SJSA1 (cell line): ENCODE measurements around the gene KNDC1. TPM values are rescaled to one million over a fixed set of nuclear protein-coding genes. Genes with fewer than 3 reads are reported as not detected.

Experiments used
- DNase-seq, 2 experiments: peaks; one replicate each; pipeline ENCODE4 v3.0.0-alpha.2; 2015 to 2020; ENCODE audit warnings: low spot score in 2 of 2, low read depth in 1 of 2
- H3K27ac ChIP-seq: fragments of 250-450 bp; sonication (Bioruptor Pico); 2 replicates; pipeline ENCODE4 v1.5.1; 2020; ENCODE audit warnings: mild to moderate bottlenecking, moderate library complexity
- H3K27me3 ChIP-seq: fragments of 250-450 bp; sonication (Bioruptor Pico); replicated peaks from 2 replicates; pipeline ENCODE4 v1.5.1; 2020; ENCODE audit warnings: mild to moderate bottlenecking, moderate library complexity
- H3K36me3 ChIP-seq: fragments of 250-450 bp; sonication (Bioruptor Pico); 2 replicates; pipeline ENCODE4 v1.5.1; 2020; ENCODE audit warnings: mild to moderate bottlenecking
- H3K4me1 ChIP-seq: fragments of 250-450 bp; sonication (Bioruptor Pico); replicated peaks from 2 replicates; pipeline ENCODE4 v1.6.1; 2021; ENCODE audit warnings: mild to moderate bottlenecking
- H3K4me3 ChIP-seq: fragments of 250-450 bp; sonication (Bioruptor Pico); 2 replicates; pipeline ENCODE4 v1.5.1; 2020; ENCODE audit warnings: mild to moderate bottlenecking
- H3K9me3 ChIP-seq: fragments of 250-450 bp; sonication (Bioruptor Pico); replicated peaks from 2 replicates; pipeline ENCODE4 v1.5.1; 2020; ENCODE audit warnings: mild to moderate bottlenecking
- total RNA-seq: library from RNA; depleted of rRNA; stranded (reverse); fragments of >200 nt; shearing (Covaris generic); gene quantifications from 2 replicates; pipeline ENCODE4 v1.2.3, GENCODE V29; 2014

Gene KNDC1
- total RNA-seq, 1 experiment from 2014 or later, result 0.11 TPM

GRCh38 chr10:133179128-133179520 lies 19.1 kb downstream of the KNDC1 start:
- peaks cover 16% of the 10 kb centered on the region for H3K9me3 ChIP-seq
- no peaks in the 10 kb centered on the region for H3K27me3 ChIP-seq
- no peak for DNase-seq

DNA sequence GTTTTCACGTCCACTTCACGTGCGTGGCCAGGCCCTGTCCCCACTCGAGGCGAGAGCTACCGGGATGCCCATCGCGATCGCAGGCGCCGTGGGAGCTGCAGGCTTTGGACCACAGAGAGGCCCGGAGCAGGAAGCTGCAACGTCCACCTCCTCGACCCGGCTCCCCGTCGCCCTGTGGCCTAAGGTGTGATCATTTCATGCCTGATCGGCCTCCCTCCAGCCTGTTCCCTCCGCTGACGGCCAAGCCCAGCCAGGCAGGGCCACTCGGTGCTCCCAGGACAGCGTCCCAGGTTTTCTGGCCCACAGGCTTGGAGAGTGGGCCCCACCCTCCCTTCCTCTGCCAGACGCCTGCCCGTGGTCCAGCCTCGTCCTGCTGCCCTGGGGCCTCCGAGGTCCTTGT lies 19.6 kb downstream of the KNDC1 start:
- DNase-seq, result no peak
- H3K9me3 ChIP-seq, result peaks cover 16% of the 10 kb centered on the region

More at GRCh38 chr10:133179128-133179520, 19.1 kb downstream of the KNDC1 start:
- H3K4me1 ChIP-seq, result no peaks in the 10 kb centered on the region
- no peak overlapping the region for H3K4me3 ChIP-seq
- no peaks in the 10 kb centered on the region for H3K36me3 ChIP-seq
- no peak overlapping the region for H3K27ac ChIP-seq

GRCh38 chr10:133180192-133180964 lies 20.4 kb downstream of the KNDC1 start:
- H3K27ac ChIP-seq, result no peak overlapping the region
- no peak for DNase-seq
- H3K36me3 ChIP-seq, result no peaks in the 10 kb centered on the region
- H3K4me3 ChIP-seq, result no peak overlapping the region
- peaks cover 16% of the 10 kb centered on the region for H3K9me3 ChIP-seq
- no peaks in the 10 kb centered on the region for H3K27me3 ChIP-seq
- no peaks in the 10 kb centered on the region for H3K4me1 ChIP-seq

More for the DNA sequence above, 19.6 kb downstream of the KNDC1 start:
- no peaks in the 10 kb centered on the region for H3K27me3 ChIP-seq
- no peaks in the 10 kb centered on the region for H3K4me1 ChIP-seq
- H3K4me3 ChIP-seq, result no peak overlapping the region
- H3K27ac ChIP-seq, result no peak overlapping the region
- no peaks in the 10 kb centered on the region for H3K36me3 ChIP-seq

- Histone ChIP-seq H3K36me3 (no peaks in the 10 kb centered on the region), H3K4me1 (no peaks in the 10 kb centered on the region), H3K27me3 (no peaks in the 10 kb centered on the region), H3K4me3 (no peak overlapping the region), H3K27ac (no peak overlapping the region), H3K9me3 (peaks cover 16% of the 10 kb centered on the region)
- DNase-seq, result no peak
These were observed 21.1 kb downstream of the KNDC1 start for GRCh38 chr10:133180965-133181639.

DNA sequence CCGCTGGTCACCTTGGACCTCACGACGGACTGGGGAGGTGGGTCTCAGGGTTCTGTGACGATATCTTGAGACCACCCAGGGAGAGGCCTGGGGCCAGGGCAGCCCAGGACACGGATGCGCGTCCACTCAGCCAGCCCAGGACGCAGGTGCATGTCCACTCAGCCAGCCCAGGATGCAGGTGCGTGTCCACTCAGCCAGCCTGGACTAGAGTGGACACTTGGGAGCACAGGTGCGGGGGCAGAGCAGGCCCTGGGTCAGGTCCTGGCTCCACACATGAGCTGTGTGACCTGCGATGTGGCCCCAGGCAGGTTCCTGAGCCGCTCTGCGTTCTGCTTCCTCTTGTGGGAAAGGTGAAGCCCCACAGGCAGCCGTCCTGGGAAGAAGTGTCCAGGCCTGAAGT lies 22.2 kb downstream of the KNDC1 start:
- Histone ChIP-seq H3K4me3 (no peak overlapping the region), H3K9me3 (peaks cover 10% of the 10 kb centered on the region), H3K27ac (no peak overlapping the region), H3K4me1 (no peaks in the 10 kb centered on the region), H3K36me3 (no peaks in the 10 kb centered on the region), H3K27me3 (no peaks in the 10 kb centered on the region)
- no peak for DNase-seq

GRCh38 chr10:133182791-133183645 lies 23.0 kb downstream of the KNDC1 start:
- Histone ChIP-seq H3K27me3 (no peaks in the 10 kb centered on the region), H3K27ac (no peak overlapping the region), H3K4me3 (no peak overlapping the region), H3K4me1 (no peaks in the 10 kb centered on the region), H3K36me3 (no peaks in the 10 kb centered on the region), H3K9me3 (peaks cover 2% of the 10 kb centered on the region)
- DNase-seq, result no peak

DNA sequence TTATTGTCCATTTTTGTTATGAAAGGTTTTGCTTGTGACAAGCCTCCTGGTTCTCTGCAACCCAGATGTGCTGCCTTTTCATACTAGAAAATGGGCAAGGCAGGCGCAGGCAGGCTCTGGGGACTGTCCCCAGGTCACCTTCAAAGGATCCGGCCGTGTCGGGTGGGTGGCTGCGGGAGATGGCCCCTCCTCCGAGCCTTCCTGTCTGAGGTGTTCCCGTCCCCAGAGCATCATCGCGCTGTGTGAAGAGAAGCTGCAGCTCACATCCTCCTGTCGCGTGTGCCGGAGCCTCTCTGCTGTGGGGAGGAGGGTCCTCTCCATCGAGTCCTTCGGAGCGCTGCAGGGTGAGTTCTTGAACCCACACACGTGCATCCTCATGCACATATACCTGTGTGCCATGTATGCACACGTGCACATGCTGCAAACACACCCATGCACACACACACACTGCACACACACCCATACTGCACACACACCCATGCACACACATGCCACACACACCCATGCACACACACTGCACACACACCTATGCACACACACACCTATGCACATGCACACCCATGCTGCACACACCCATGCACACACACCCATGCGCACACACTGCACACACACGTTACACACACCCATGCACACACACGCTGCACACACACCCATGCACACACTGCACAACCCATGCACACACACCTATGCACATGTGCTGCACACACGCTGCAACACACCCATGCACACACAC lies 23.8 kb downstream of the KNDC1 start:
- no peaks in the 10 kb centered on the region for H3K9me3 ChIP-seq

DNA sequence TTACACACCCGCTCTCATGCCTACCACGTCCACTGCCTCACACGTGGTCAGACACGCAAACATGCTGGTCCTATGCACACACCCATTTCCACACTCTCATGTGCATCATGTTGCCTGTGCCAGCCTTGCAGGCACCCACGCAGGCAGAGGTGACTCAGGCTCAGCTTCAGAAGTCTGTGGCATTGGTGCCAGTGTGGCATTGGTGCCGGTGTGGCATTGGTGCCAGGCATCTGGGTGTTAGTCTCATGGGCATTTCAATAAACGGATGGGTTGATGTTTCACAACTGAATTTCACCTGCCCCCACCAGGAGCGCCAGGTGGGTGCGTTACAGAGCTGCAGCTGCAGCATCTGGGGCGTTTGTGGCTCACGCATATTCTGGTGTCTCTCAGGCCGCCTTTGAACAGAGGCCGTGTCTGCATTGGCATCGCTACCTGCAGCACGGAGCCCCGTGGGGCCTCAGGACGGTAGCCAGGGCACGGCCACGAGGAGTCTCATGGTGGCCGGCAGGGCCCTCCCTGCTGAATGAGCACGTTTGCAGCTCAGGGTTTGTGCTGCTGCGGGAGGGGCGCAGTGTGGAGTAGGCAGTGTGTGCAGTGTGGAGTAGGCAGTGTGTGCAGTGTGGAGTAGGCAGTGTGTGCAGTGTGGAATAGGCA lies 24.7 kb downstream of the KNDC1 start:
- Histone ChIP-seq H3K36me3 (no peaks in the 10 kb centered on the region), H3K4me3 (no peak overlapping the region), H3K27me3 (no peaks in the 10 kb centered on the region), H3K9me3 (no peaks in the 10 kb centered on the region), H3K4me1 (no peaks in the 10 kb centered on the region), H3K27ac (no peak overlapping the region)
- no peak for DNase-seq

More for the DNA sequence above, 23.8 kb downstream of the KNDC1 start:
- DNase-seq, result no peak
- Histone ChIP-seq H3K4me1 (no peaks in the 10 kb centered on the region), H3K27me3 (no peaks in the 10 kb centered on the region), H3K36me3 (no peaks in the 10 kb centered on the region), H3K4me3 (no peak overlapping the region), H3K27ac (no peak overlapping the region)

GRCh38 chr10:133185421-133185820 lies 25.4 kb downstream of the KNDC1 start:
- H3K27ac ChIP-seq, result no peak overlapping the region
- no peaks in the 10 kb centered on the region for H3K9me3 ChIP-seq
- DNase-seq, result no peak
- H3K36me3 ChIP-seq, result no peaks in the 10 kb centered on the region
- no peaks in the 10 kb centered on the region for H3K4me1 ChIP-seq
- no peak overlapping the region for H3K4me3 ChIP-seq
- H3K27me3 ChIP-seq, result no peaks in the 10 kb centered on the region

- no peak overlapping the region for H3K27ac ChIP-seq
- no peak for DNase-seq
- H3K36me3 ChIP-seq, result no peaks in the 10 kb centered on the region
- no peaks in the 10 kb centered on the region for H3K27me3 ChIP-seq
- no peaks in the 10 kb centered on the region for H3K9me3 ChIP-seq
- no peak overlapping the region for H3K4me3 ChIP-seq
- H3K4me1 ChIP-seq, result no peaks in the 10 kb centered on the region
These were observed 25.9 kb downstream of the KNDC1 start for GRCh38 chr10:133185916-133186315.

DNA sequence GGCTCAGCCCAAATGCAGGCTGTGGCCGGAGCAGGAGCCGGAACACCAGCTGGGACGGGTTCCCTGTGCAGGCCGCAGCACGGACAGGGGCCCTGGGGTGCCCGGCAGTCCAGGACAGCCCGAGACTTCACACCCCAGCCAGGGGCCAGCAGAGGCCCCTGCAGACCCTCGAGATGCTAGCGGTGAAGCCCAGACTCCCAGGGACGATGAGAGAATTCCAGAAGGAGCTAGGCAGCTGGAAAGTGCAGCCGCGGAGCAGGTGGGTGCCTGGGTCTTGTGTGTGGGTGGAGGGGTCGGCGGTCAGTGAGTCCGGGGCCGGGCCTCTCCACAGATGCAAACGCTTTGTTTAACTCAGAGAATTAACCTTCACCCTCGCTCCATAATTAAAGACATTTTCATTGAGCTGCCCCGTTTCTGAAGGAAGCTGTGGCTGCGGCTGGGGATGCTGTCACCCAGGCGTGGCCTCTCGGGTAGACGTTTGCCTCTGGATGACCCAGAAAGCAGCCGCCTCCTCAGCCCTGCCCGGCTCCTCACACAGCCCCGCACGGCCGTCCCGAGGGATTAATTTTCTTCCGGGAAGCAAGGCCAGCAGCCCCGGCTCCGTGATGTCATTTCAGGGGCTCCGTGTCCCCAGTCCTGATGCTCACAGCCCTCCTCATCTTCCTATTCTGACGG lies 26.5 kb downstream of the KNDC1 start:
- Histone ChIP-seq H3K27ac (no peak overlapping the region), H3K4me1 (no peaks in the 10 kb centered on the region), H3K36me3 (no peaks in the 10 kb centered on the region), H3K4me3 (no peak overlapping the region), H3K9me3 (no peaks in the 10 kb centered on the region), H3K27me3 (no peaks in the 10 kb centered on the region)
- DNase-seq, result no peak

DNA sequence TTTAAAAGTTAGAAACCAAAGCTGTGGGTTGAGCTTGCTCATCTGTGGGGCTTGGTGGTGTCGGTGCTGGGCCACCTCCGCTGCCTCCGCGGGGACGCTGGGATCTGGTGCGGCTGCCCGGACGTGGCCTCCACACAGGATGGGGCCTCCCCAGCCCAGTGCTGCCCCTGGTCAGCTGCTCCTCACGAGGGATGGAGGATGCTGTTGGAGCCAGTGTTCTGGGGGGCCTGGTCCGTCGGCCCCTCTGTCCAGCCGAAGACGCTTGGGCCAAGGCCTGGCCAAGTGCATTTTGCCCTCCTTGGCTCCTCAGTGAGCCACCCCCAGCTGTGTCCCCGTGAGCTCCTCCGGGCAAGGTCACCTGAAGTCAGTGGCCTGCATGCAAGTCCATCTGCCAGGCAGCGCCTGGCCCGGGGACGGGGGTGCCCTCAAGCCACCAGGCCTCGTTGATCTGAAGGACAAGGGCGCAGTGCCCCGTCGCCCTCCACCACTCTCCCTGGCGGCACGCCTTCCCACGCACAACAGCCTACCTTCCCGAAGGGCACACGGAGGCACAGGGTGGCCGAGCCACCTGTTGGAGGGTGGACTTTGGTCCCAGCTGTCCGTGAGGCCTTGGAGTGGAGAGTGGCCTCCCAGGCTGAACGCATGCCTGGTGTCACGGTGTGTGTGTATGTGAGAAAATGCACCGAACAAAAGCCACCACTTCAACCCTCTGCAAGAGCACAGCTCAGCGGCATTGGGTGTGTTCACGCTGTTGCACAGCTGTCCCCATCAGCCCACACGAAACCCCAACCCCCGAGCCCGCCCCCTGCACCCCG lies 27.3 kb downstream of the KNDC1 start:
- no peak overlapping the region for H3K27ac ChIP-seq
- no peak overlapping the region for H3K4me3 ChIP-seq
- H3K36me3 ChIP-seq, result no peaks in the 10 kb centered on the region
- H3K9me3 ChIP-seq, result peaks cover 2% of the 10 kb centered on the region; the same call in 1 of the 2 replicates
- H3K4me1 ChIP-seq, result no peaks in the 10 kb centered on the region
- no peak for DNase-seq
- peaks cover 3% of the 10 kb centered on the region; the same call in 1 of the 2 replicates for H3K27me3 ChIP-seq
